Neuronal stem cell (in vitro differentiated cells): ENCODE data around the gene STXBP6.

Experiments
- DNase-seq: peaks from one replicate; pipeline ENCODE4 v3.0.0-alpha.2; 2013; ENCODE audit warnings: low spot score
- H2AFZ ChIP-seq: one replicate; pipeline ENCODE4 v1.6.1; 2013; ENCODE audit warnings: mild to moderate bottlenecking, low read length, inconsistent platforms
- H2AK5ac ChIP-seq: 2 replicates; pipeline ENCODE4 v1.6.1; 2013; ENCODE audit warnings: low read depth, mild to moderate bottlenecking, inconsistent platforms, low read length, moderate library complexity, mixed read lengths
- H2BK120ac ChIP-seq: 2 replicates; pipeline ENCODE4 v1.6.1; 2013; ENCODE audit warnings: low read depth, mild to moderate bottlenecking, inconsistent platforms, low read length, moderate library complexity, mixed read lengths
- H2BK12ac ChIP-seq: one replicate; pipeline ENCODE4 v1.6.1; 2013; ENCODE audit warnings: low read length, inconsistent platforms
- H2BK15ac ChIP-seq: 2 replicates; pipeline ENCODE4 v1.6.1; 2013; ENCODE audit warnings: mild to moderate bottlenecking, low read length, inconsistent platforms, mixed read lengths
- H2BK5ac ChIP-seq: one replicate; pipeline ENCODE4 v1.6.1; 2013; ENCODE audit warnings: inconsistent platforms, mild to moderate bottlenecking, low read length, moderate library complexity
- H3K14ac ChIP-seq: one replicate; pipeline ENCODE4 v1.6.1; 2013; ENCODE audit warnings: low read length, inconsistent platforms
- H3K18ac ChIP-seq: 2 replicates; pipeline ENCODE4 v1.6.1; 2013; ENCODE audit warnings: low read length, inconsistent platforms
- H3K23ac ChIP-seq: 2 replicates; pipeline ENCODE4 v1.6.1; 2013; ENCODE audit warnings: low read depth, mild to moderate bottlenecking, mixed read lengths, low read length, inconsistent platforms; ENCODE audit not compliant: poor library complexity
- H3K27ac ChIP-seq: replicated peaks from 3 replicates; pipeline ENCODE4 v1.5.1; 2013; ENCODE audit warnings: low read length, inconsistent platforms
- H3K27me3 ChIP-seq, 3 experiments: 2 replicates each; pipeline ENCODE4 v1.6.1; 2013; ENCODE audit warnings: low read length in 3 of 3, mild to moderate bottlenecking in 2 of 3, inconsistent platforms in 1 of 3, low read depth in 1 of 3, mixed read lengths in 1 of 3, moderate library complexity in 1 of 3; ENCODE audit not compliant: control insufficient read depth in 3 of 3, insufficient read depth in 3 of 3
- H3K36me3 ChIP-seq, 2 donors: replicated peaks in 1 of 2; 2 replicates each; pipeline ENCODE4 v1.6.1; 2013; ENCODE audit warnings: low read length in 2 of 2; ENCODE audit not compliant: control insufficient read depth in 2 of 2, insufficient read depth in 2 of 2
- H3K4ac ChIP-seq: 2 replicates; pipeline ENCODE4 v1.6.1; 2013; ENCODE audit warnings: inconsistent platforms, mild to moderate bottlenecking, low read length, moderate library complexity
- H3K4me1 ChIP-seq, 2 donors: 1 replicate in 1 of 2; 2 replicates in 1 of 2; pipeline ENCODE4 v1.6.1; 2013; ENCODE audit warnings: low read length in 2 of 2, low read depth in 1 of 2; ENCODE audit not compliant: control insufficient read depth in 2 of 2, insufficient read depth in 1 of 2
- H3K4me2 ChIP-seq: one replicate; pipeline ENCODE4 v1.6.1; 2013; ENCODE audit warnings: mild to moderate bottlenecking, low read length, inconsistent platforms; ENCODE audit not compliant: insufficient read depth, poor library complexity, severe bottlenecking
- H3K4me3 ChIP-seq, 2 donors: 2 replicates each; pipeline ENCODE4 v1.5.1; 2013; ENCODE audit warnings: low read length in 2 of 2, mild to moderate bottlenecking in 2 of 2, inconsistent platforms in 1 of 2, moderate library complexity in 1 of 2
- H3K79me1 ChIP-seq: one replicate; pipeline ENCODE4 v1.6.1; 2013; ENCODE audit warnings: low read depth, mild to moderate bottlenecking, inconsistent platforms, low read length, moderate library complexity
- H3K9ac ChIP-seq: one replicate; pipeline ENCODE4 v1.6.1; 2013; ENCODE audit warnings: mild to moderate bottlenecking, low read depth, low read length, inconsistent platforms; ENCODE audit not compliant: poor library complexity
- H3K9me3 ChIP-seq, 2 donors: replicated peaks in 1 of 2; 2 replicates each; pipeline versions ENCODE3 to v1.6.1; 2013; ENCODE audit warnings: low read length in 2 of 2, mild to moderate bottlenecking in 2 of 2, inconsistent platforms in 1 of 2, low read depth in 1 of 2, mixed read lengths in 1 of 2, moderate library complexity in 1 of 2; ENCODE audit not compliant: control insufficient read depth in 2 of 2, insufficient read depth in 1 of 2
- H4K8ac ChIP-seq: one replicate; pipeline ENCODE4 v1.6.1; 2013; ENCODE audit warnings: low read depth, mild to moderate bottlenecking, inconsistent platforms, low read length, moderate library complexity
- H4K91ac ChIP-seq: one replicate; pipeline ENCODE4 v1.6.1; 2013; ENCODE audit warnings: low read length, low read depth, mild to moderate bottlenecking, inconsistent platforms; ENCODE audit not compliant: poor library complexity
- WGBS, 2 donors: extraction: QIAGEN DNeasy Blood & Tissue Kit; methylation state at CpG; one replicate each; pipeline ENCODE4 v1.1.7; 2013; ENCODE audit warnings: missing lambda C conversion rate in 2 of 2, mixed read lengths in 1 of 2; ENCODE audit not compliant: insufficient read length in 2 of 2, insufficient replicate concordance in 1 of 2; ENCODE audit errors: extremely low coverage in 2 of 2; 5-methylcytosine and 5-hydroxymethylcytosine counted together

The STXBP6 gene

DNA sequence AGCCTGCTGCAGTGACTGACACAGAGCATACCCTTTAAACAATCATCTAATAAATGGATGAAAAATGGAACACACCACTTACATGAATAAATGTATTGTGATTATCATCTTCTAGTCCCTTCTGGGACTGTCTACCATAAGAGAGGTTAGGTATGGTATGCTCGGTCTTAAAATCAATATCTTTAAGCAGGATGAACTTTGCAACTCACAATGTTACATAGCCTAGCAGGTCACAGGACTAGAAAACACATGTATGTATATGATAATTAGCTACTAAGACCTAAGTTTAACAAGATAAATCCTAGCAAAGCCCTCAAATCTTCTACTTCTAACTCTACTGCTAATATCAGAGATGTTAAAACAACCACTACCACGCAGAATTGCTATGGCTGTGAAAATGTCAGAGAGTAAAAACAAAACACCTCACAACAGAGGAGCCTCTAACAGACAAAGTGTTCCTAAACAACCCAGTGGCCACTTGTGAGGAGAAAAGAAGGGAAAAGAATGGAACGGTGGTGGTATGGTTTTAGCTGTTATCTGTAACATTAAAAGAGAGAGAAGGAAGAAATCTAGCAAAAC lies 139.4 kb downstream of the STXBP6 start:
- Histone ChIP-seq H2AFZ (no peak overlapping the region), H3K4me2 (no peak overlapping the region), H2BK12ac (no peak overlapping the region), H3K4me1 (no peaks in the 10 kb centered on the region), H2AK5ac (no peak overlapping the region), H2BK15ac (no peak overlapping the region), H3K9ac (no peak overlapping the region), H3K4ac (no peak overlapping the region), H3K14ac (no peak overlapping the region), H3K79me1 (no peaks in the 10 kb centered on the region), H3K23ac (no peak overlapping the region), H3K27me3 (no peaks in the 10 kb centered on the region), H3K36me3 (no peaks in the 10 kb centered on the region), H4K8ac (no peak overlapping the region), H2BK5ac (no peak overlapping the region), H3K9me3 (no peaks in the 10 kb centered on the region), H3K27ac (no peak overlapping the region), H4K91ac (no peak overlapping the region), H2BK120ac (no peak overlapping the region), H3K18ac (no peak overlapping the region), H3K4me3 (no peak overlapping the region)
- DNase-seq = no peak
- WGBS, 2 donors = no CpG with 5 or more reads among the region's 3 CpGs

DNA sequence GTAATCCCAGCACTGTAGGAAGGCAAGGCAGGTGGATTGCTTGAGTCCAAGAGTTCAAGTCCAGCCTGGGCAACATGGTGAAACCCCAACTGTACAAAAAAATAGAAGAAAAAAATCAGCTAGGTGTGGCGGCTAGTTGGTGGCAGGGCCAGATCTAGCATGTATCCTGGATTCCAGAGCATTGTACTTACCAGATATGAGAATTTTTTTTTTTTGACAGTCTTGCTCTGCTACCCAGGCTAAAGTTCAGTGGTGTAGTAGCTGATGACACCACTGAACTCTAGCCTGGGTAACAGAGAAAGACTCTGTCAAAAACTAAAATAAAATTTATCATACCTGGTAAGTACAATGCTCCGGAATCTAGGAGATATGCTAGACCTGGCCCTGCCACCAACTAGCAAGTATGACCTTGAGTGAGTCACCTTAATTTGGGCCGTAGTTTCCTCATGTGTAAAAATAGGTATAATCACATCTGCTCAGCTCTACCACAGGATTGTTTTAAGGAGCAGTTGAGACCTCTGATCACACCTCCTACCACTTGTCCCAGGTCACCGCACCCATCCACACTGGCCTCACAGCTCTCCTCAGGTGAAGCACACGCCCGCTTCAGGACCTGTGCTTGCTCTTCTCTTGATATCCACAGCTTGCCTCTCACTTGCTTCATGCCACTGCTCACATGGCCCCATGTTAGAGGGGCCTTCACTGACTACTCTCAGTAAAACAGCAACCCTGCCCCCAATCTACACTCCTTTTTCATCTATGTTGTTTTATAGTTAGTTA lies 140.2 kb downstream of the STXBP6 start:
- Histone ChIP-seq H3K23ac (no peak overlapping the region), H2AFZ (no peak overlapping the region), H3K4me1 (no peaks in the 10 kb centered on the region), H4K8ac (no peak overlapping the region), H3K27ac (no peak overlapping the region), H3K18ac (no peak overlapping the region), H4K91ac (no peak overlapping the region), H3K4ac (no peak overlapping the region), H2BK5ac (no peak overlapping the region), H3K36me3 (no peaks in the 10 kb centered on the region), H3K9me3 (no peaks in the 10 kb centered on the region), H2BK15ac (no peak overlapping the region), H3K27me3 (no peaks in the 10 kb centered on the region), H2BK12ac (no peak overlapping the region), H3K9ac (no peak overlapping the region), H3K4me3 (no peak overlapping the region), H3K79me1 (no peaks in the 10 kb centered on the region), H3K14ac (no peak overlapping the region), H3K4me2 (no peak overlapping the region), H2AK5ac (no peak overlapping the region), H2BK120ac (no peak overlapping the region)
- WGBS, 2 donors = no CpG with 5 or more reads among the region's 6 CpGs
- no peak for DNase-seq

DNA sequence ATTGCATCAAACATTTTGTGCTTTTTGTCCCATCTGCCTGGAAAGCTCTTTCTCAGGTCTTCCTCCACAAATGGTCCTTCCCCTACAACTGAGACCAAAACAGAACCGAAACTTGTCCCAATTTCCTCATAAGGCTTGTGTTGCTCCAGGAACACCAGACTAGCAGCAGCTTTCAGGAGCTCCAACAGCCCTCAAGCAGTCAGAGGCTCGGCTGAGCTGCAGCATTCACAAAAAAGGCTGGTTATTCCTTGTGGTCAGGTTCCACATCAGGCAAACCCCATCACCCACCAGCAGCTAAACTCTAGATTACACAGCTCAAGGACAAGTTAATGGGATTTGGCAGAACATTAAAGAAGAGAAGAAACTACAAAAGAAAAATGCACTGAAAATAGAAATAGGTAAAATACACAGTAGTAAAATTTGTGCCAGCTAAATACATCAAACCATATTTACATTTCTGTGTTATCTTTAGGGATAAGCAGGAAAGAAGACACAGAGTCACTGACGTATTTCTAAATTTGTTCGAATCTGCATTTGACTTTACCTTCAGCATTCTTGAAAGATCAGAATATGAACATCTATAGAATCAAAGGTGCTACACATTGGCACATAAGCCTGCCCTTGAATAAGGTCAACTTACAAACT lies 141.2 kb downstream of the STXBP6 start:
- Histone ChIP-seq H2BK5ac (no peak overlapping the region), H3K27me3 (no peaks in the 10 kb centered on the region), H3K4me3 (no peak overlapping the region), H3K36me3 (no peaks in the 10 kb centered on the region), H3K18ac (no peak overlapping the region), H3K9me3 (no peaks in the 10 kb centered on the region), H3K4me2 (no peak overlapping the region), H3K4ac (no peak overlapping the region), H3K79me1 (no peaks in the 10 kb centered on the region), H2BK12ac (no peak overlapping the region), H2BK120ac (no peak overlapping the region), H2AFZ (no peak overlapping the region), H3K9ac (no peak overlapping the region), H3K4me1 (no peaks in the 10 kb centered on the region), H3K14ac (no peak overlapping the region), H2BK15ac (no peak overlapping the region), H4K91ac (no peak overlapping the region), H4K8ac (no peak overlapping the region), H3K27ac (no peak overlapping the region), H3K23ac (no peak overlapping the region), H2AK5ac (no peak overlapping the region)
- WGBS, 2 donors = no CpG with 5 or more reads among the region's 4 CpGs
- no peak for DNase-seq

DNA sequence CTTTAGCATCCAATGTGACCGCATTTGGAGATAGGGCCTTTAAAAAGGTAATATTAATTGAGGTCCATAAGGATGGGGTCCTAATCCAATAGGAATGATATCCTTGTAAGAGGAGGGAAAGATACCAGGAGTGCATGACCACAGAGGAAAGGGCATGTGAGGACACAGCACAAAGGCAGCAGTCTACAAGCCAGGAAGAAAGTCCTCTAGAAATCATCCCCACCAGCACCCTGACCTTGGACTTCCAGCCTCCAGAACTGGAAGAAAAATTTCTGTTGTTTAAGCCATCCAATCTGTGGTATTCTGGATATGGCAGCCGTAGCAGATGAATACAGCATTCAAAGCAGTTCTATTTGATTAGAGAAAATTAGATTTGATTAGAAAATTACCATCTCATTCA lies 145.4 kb downstream of the STXBP6 start:
- Histone ChIP-seq H3K14ac (no peak overlapping the region), H4K91ac (no peak overlapping the region), H2AK5ac (no peak overlapping the region), H3K23ac (no peak overlapping the region), H3K4me2 (no peak overlapping the region), H2AFZ (no peak overlapping the region), H2BK120ac (no peak overlapping the region), H3K27ac (no peak overlapping the region), H3K4me3 (no peak overlapping the region), H2BK15ac (no peak overlapping the region), H3K18ac (no peak overlapping the region), H2BK12ac (no peak overlapping the region), H4K8ac (no peak overlapping the region), H3K9me3 (no peaks in the 10 kb centered on the region), H3K9ac (no peak overlapping the region), H3K36me3 (no peaks in the 10 kb centered on the region), H3K4me1 (no peaks in the 10 kb centered on the region), H3K27me3 (no peaks in the 10 kb centered on the region), H3K4ac (no peak overlapping the region), H3K79me1 (no peaks in the 10 kb centered on the region), H2BK5ac (no peak overlapping the region)
- no peak for DNase-seq
- no CpG with 5 or more reads among the region's 2 CpGs for WGBS, 2 donors
